ENCODE measurements around the gene ARCN1.

The ARCN1 gene

DNA sequence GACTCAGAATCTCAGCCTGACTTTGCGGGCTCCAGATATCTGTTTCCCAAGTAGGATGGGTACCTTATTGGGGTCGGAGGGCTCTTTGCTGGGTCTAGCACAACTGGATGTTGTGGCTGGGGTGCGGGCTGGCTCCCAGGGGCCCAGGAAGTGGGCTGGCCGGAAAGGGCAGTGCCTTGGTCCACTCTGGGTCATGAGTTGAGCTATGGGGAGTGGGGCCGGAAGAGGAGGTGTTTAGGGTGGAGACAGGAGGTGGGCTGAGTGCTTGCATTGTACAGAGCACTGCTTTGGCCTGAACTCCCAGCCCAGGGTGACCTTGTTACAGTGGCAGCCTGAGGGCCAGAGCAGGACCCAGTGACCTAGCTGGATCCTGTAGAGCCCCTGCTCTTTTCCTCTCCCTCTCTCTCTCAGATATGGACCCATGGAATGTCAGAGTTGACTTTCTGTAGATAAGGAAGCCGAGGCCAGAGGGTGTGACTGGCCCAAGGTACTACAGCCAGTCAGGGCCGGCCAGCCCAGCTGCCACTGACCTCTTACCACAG is 48.4 kb downstream of the ARCN1 start:
- TF ChIP-seq, protein P1, sequence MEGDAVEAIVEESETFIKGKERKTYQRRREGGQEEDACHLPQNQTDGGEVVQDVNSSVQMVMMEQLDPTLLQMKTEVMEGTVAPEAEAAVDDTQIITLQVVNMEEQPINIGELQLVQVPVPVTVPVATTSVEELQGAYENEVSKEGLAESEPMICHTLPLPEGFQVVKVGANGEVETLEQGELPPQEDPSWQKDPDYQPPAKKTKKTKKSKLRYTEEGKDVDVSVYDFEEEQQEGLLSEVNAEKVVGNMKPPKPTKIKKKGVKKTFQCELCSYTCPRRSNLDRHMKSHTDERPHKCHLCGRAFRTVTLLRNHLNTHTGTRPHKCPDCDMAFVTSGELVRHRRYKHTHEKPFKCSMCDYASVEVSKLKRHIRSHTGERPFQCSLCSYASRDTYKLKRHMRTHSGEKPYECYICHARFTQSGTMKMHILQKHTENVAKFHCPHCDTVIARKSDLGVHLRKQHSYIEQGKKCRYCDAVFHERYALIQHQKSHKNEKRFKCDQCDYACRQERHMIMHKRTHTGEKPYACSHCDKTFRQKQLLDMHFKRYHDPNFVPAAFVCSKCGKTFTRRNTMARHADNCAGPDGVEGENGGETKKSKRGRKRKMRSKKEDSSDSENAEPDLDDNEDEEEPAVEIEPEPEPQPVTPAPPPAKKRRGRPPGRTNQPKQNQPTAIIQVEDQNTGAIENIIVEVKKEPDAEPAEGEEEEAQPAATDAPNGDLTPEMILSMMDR (IDR thresholded peaks at IDR 0.05; ENCODE audit: extremely low read depth, missing control alignments), result no peak
- DNase-seq (ENCODE audit: low spot score), result no peak

DNA sequence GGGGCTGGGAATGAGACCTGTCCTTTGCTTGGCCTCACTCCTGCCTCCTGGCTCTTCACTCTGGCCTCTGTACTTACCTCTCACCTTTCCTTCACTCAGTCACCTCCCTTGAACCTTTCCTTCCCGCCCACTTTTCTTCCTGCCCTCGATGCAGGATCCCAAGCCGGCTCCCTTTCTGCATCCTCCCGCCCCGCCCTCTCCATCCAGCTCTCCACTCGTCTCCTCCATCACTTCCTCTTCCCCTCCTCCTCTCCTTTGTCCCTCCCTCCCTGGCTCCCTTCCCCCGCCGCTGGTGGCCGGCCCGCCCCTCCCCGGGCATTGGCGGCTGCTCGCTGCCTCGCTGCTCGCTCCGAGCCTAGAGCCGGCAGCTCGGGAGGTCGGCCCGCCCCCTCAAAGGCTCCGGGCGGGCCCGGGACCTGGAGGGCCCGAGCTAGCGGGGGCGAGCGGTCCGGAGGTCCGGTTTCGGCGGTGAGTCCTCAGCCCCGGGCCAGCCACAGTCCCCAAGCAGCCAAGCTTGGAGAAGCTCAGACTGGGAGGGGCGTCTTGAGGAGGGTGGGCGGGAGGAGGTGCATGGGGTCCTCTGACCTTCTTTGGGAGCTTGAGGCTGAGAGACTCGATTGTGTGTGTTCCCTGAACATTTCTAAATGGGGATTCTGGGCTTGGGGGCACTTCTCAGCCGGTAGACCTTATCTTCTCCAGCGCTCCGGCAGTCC is 49.0 kb downstream of the ARCN1 start:
- no peak for DNase-seq (ENCODE audit: low spot score)
- TF ChIP-seq, protein P1 (IDR thresholded peaks at IDR 0.05; ENCODE audit: extremely low read depth, missing control alignments), result no peak

DNA sequence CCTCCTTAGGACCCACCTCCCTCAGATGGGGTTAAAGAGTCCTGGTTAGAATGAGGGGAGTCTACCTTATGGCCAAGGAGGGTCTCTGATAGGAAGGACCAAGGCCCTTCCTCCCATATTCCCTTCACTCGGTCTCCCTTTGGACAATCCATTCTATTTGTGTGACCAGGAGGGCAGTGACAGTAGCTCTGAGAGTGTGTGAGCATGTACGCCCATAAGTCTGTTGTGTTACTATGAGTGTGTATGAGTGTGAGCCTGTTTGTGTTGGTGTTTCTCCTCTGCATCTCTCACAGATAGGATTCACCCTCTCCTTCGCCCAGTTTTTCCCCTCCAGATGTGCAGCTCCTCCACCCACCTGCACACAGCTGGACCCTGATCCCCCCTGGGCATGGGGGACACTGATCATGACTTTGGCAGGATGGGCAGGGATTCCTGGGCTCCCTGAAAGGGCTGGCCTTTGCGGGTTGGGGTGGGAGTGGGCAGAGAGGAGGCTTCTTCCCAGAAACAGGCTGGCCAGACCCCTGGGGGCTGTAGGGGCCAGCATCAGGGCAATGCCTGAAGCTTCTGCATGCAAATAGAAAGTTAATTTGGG is 49.7 kb downstream of the ARCN1 start:
- TF ChIP-seq, protein P1 (IDR thresholded peaks at IDR 0.05; ENCODE audit: extremely low read depth, missing control alignments), result no peak
- no peak for DNase-seq (ENCODE audit: low spot score)

DNA sequence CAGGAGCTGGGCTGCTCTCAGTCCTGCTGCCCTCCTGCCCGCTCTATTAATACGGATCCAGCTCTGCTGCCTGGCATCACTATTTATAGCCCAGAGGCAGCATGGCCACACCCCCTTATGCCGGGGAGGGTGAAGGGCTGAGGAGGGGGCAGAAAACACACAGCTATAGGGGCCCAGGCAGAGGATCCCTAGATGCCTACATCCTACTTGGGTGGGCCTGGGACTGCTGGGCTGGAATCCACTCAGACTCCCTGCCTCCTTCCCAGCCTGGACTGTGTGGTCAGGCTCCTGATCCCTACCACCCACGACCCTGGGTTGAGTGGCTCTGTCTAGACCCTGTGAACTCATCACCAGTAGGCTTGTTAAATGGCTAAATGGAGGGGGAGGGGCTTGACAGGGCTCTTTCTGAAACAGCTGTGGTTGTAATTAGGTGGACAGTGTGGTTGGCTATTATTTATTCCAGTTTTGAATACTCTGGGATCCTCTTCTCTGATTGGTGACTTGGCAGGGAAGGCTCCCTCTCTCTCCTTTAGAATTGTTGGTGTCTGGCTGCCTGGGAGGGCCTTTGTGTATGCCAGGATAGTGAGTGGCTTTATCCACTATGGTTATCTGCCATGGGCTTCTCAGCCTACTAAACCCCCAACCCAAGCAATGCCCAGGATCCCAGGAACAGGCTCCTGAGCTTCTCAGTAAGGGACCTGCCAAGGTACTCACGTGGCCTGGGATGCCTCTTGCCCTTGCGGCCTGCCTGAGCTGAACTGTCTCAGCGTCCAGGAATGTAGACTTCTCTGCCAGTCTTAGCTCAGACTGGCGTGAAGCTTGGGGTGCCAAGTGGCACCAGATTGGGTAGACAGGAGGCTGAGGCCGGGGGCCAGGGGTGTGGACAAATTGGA is 50.4 kb downstream of the ARCN1 start:
- TF ChIP-seq, protein P1 (IDR thresholded peaks at IDR 0.05; ENCODE audit: extremely low read depth, missing control alignments), result no peak
- DNase-seq (ENCODE audit: low spot score), result no peak

DNA sequence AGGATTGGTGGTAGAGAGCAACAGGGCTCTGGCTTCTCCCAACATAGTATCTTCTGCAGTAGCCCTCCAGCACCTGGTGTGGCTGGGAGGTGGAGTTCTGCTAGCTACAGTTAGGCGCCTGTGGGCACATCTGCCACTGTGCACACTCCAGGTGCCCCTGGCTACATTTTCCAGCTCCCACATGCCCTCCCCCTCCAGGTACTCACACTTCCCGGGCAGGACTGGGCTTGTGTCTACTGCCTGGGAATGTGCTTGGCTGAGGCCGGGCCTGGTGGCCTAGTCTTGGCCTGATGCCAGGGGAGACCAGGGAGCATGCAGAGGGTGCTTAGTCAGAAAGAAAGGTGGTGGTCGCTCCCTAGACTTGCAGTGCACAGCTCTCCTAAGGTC is 51.1 kb downstream of the ARCN1 start:
- TF ChIP-seq, protein P1 (IDR thresholded peaks at IDR 0.05; ENCODE audit: extremely low read depth, missing control alignments), result no peak

DNA sequence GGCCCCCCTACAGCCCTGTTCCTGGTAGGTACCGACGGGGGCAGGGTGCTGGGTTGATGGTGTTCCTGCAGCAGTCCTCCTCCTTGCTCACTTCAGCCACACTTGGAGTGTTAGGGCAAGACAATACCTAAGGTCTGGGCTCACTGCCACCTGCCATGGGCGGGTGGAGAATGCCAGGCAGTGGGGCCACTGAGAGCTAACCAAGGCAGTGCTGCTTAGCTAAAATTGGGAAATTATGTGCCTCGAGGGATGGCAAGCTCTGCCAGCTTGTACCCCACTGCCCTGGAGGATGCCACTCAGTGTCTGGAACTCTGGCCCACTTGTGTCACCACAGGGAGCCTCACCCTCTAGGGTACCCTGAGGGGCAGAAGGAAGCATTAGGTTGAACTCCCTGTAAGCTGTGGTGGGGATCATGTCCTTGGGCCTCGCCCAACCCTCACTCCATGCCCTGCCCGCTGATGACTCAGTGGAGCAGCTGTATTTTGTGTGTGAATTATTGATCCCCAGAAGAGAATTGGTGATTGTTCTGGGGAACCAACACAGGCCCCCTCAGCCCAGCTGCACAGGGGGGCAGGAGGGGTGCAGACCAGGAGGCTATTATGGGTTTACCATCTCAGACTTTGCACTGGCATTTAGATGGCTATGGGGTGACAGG is 53.0 kb downstream of the ARCN1 start:
- no peak for DNase-seq (ENCODE audit: low spot score)
- TF ChIP-seq, protein P1 (IDR thresholded peaks at IDR 0.05; ENCODE audit: extremely low read depth, missing control alignments), result no peak

More for the DNA sequence above, 51.1 kb downstream of the ARCN1 start:
- no peak for DNase-seq (ENCODE audit: low spot score)
